ENCODE measurements around the gene CCKAR. TPM values are rescaled to one million over a fixed set of nuclear protein-coding genes. Genes with fewer than 3 reads are reported as not detected.
A peak's percentile ranks its signal among the peaks of the same experiment; 100 is the strongest.

CCKAR gene
- total RNA-seq (not detected), polyA plus RNA-seq (ENCODE audit: insufficient read depth in 1 of 8, insufficient read length in 8 of 8, low replicate concordance in 1 of 8) (under 1 TPM in 2 of 8 donors, not detected in 6; 0.06 to 0.17 TPM)
- long read RNA-seq, donor 1: 0 reads
- long read RNA-seq, donor 2: 0 reads
- long read RNA-seq, donor 3: 0 reads
- long read RNA-seq, donor 4: 0 reads
- long read RNA-seq, donor 5: 0 reads
- long read RNA-seq, donor 6: 0 reads
- long read RNA-seq, donor 7: 0 reads
- long read RNA-seq, donor 8: 0 reads
- long read RNA-seq, donor 9: 0 reads
- long read RNA-seq, donor 10: 0 reads
- long read RNA-seq, donor 11: 0 reads

- no peak within 1 kb of the TSS for H3K27ac ChIP-seq (ENCODE audit: low read length)
- no peak within 1 kb of the TSS for H3K4me3 ChIP-seq (ENCODE audit: low read length)
- no peaks in the 10 kb centered on the region for H3K36me3 ChIP-seq (ENCODE audit: control insufficient read depth, insufficient read depth, low read length)
- peaks cover 7% of the 10 kb centered on the region for H3K4me1 ChIP-seq (ENCODE audit: control insufficient read depth, insufficient read depth, low read length)
- 31% methylated on average over 13 of the region's 24 CpGs for WGBS (ENCODE audit: insufficient coverage)
- no peaks in the 10 kb centered on the region for H3K9me3 ChIP-seq (replicated peaks; ENCODE audit: control insufficient read depth, low read depth, low read length)
- peaks cover 5% of the 10 kb centered on the region for H3K27me3 ChIP-seq (ENCODE audit: control insufficient read depth, insufficient read depth, low read length)
- DNase-seq: peak; percentile 17
Observed at GRCh38 chr4:26490111-26490959, at the start of gene CCKAR. CCKAR (minus strand) TSS chr4:26490484; CDS start chr4:26490267, 217 bp downstream.

GRCh38 chr4:26533685-26534084 lies 43.4 kb upstream of the CCKAR start:
- no peaks in the 10 kb centered on the region for H3K27me3 ChIP-seq (ENCODE audit: control insufficient read depth, insufficient read depth, low read length)
- no peaks in the 10 kb centered on the region for H3K36me3 ChIP-seq (ENCODE audit: control insufficient read depth, insufficient read depth, low read length)
- no peaks in the 10 kb centered on the region for H3K4me1 ChIP-seq (ENCODE audit: control insufficient read depth, insufficient read depth, low read length)
- WGBS (ENCODE audit: insufficient coverage): no CpG with 5 or more reads among the region's 2 CpGs
- H3K27ac ChIP-seq (ENCODE audit: low read length): no peak overlapping the region
- peaks cover 4% of the 10 kb centered on the region for H3K9me3 ChIP-seq (replicated peaks; ENCODE audit: control insufficient read depth, low read depth, low read length)
- no peak overlapping the region for H3K4me3 ChIP-seq (ENCODE audit: low read length)
- no peak for DNase-seq

GRCh38 chr4:26531491-26532116 lies 41.3 kb upstream of the CCKAR start:
- H3K27ac ChIP-seq (ENCODE audit: low read length): no peak overlapping the region
- 88% methylated on average over 1 of the region's 5 CpGs for WGBS (ENCODE audit: insufficient coverage)
- H3K27me3 ChIP-seq (ENCODE audit: control insufficient read depth, insufficient read depth, low read length): no peaks in the 10 kb centered on the region
- no peaks in the 10 kb centered on the region for H3K36me3 ChIP-seq (ENCODE audit: control insufficient read depth, insufficient read depth, low read length)
- no peaks in the 10 kb centered on the region for H3K4me1 ChIP-seq (ENCODE audit: control insufficient read depth, insufficient read depth, low read length)
- H3K4me3 ChIP-seq (ENCODE audit: low read length): no peak overlapping the region
- peaks cover 4% of the 10 kb centered on the region for H3K9me3 ChIP-seq (replicated peaks; ENCODE audit: control insufficient read depth, low read depth, low read length)
- no peak for DNase-seq

GRCh38 chr4:26530099-26530498 lies 39.8 kb upstream of the CCKAR start:
- DNase-seq: no peak
- Histone ChIP-seq H3K4me1 (ENCODE audit: control insufficient read depth, insufficient read depth, low read length) (no peaks in the 10 kb centered on the region), H3K4me3 (ENCODE audit: low read length) (no peak overlapping the region), H3K36me3 (ENCODE audit: control insufficient read depth, insufficient read depth, low read length) (no peaks in the 10 kb centered on the region), H3K27ac (ENCODE audit: low read length) (no peak overlapping the region), H3K9me3 (replicated peaks; ENCODE audit: control insufficient read depth, low read depth, low read length) (peaks cover 4% of the 10 kb centered on the region), H3K27me3 (ENCODE audit: control insufficient read depth, insufficient read depth, low read length) (no peaks in the 10 kb centered on the region)
- no CpG with 5 or more reads among the region's 5 CpGs for WGBS (ENCODE audit: insufficient coverage)

GRCh38 chr4:26529479-26529878 lies 39.2 kb upstream of the CCKAR start:
- DNase-seq: peak; percentile 52
- Histone ChIP-seq H3K9me3 (replicated peaks; ENCODE audit: control insufficient read depth, low read depth, low read length) (peaks cover 4% of the 10 kb centered on the region), H3K27ac (ENCODE audit: low read length) (no peak overlapping the region), H3K4me1 (ENCODE audit: control insufficient read depth, insufficient read depth, low read length) (no peaks in the 10 kb centered on the region), H3K4me3 (ENCODE audit: low read length) (no peak overlapping the region), H3K36me3 (ENCODE audit: control insufficient read depth, insufficient read depth, low read length) (no peaks in the 10 kb centered on the region), H3K27me3 (ENCODE audit: control insufficient read depth, insufficient read depth, low read length) (no peaks in the 10 kb centered on the region)
- 71% methylated on average over 3 of the region's 5 CpGs for WGBS (ENCODE audit: insufficient coverage)

- Histone ChIP-seq H3K27ac (ENCODE audit: low read length) (no peak overlapping the region), H3K4me1 (ENCODE audit: control insufficient read depth, insufficient read depth, low read length) (no peaks in the 10 kb centered on the region), H3K36me3 (ENCODE audit: control insufficient read depth, insufficient read depth, low read length) (no peaks in the 10 kb centered on the region), H3K4me3 (ENCODE audit: low read length) (no peak overlapping the region), H3K27me3 (ENCODE audit: control insufficient read depth, insufficient read depth, low read length) (no peaks in the 10 kb centered on the region), H3K9me3 (replicated peaks; ENCODE audit: control insufficient read depth, low read depth, low read length) (peaks cover 4% of the 10 kb centered on the region)
- DNase-seq: no peak
- WGBS (ENCODE audit: insufficient coverage): 92% methylated on average over 3 of the region's 4 CpGs
Observed at GRCh38 chr4:26525771-26526150, 35.5 kb upstream of the CCKAR start.

GRCh38 chr4:26525136-26525770 lies 35.0 kb upstream of the CCKAR start:
- no peak for DNase-seq
- H3K4me3 ChIP-seq (ENCODE audit: low read length): no peak overlapping the region
- no peaks in the 10 kb centered on the region for H3K27me3 ChIP-seq (ENCODE audit: control insufficient read depth, insufficient read depth, low read length)
- H3K4me1 ChIP-seq (ENCODE audit: control insufficient read depth, insufficient read depth, low read length): no peaks in the 10 kb centered on the region
- H3K36me3 ChIP-seq (ENCODE audit: control insufficient read depth, insufficient read depth, low read length): no peaks in the 10 kb centered on the region
- peaks cover 1% of the 10 kb centered on the region for H3K9me3 ChIP-seq (replicated peaks; ENCODE audit: control insufficient read depth, low read depth, low read length)
- WGBS (ENCODE audit: insufficient coverage): 86% methylated on average over 1 of the region's 3 CpGs
- H3K27ac ChIP-seq (ENCODE audit: low read length): no peak overlapping the region

GRCh38 chr4:26524011-26524410 lies 33.7 kb upstream of the CCKAR start:
- no peak overlapping the region for H3K4me3 ChIP-seq (ENCODE audit: low read length)
- no peak overlapping the region for H3K27ac ChIP-seq (ENCODE audit: low read length)
- H3K36me3 ChIP-seq (ENCODE audit: control insufficient read depth, insufficient read depth, low read length): no peaks in the 10 kb centered on the region
- H3K27me3 ChIP-seq (ENCODE audit: control insufficient read depth, insufficient read depth, low read length): no peaks in the 10 kb centered on the region
- no CpG with 5 or more reads among the region's 1 CpG for WGBS (ENCODE audit: insufficient coverage)
- no peaks in the 10 kb centered on the region for H3K4me1 ChIP-seq (ENCODE audit: control insufficient read depth, insufficient read depth, low read length)
- no peak for DNase-seq
- H3K9me3 ChIP-seq (replicated peaks; ENCODE audit: control insufficient read depth, low read depth, low read length): no peaks in the 10 kb centered on the region

- no peak for DNase-seq
- H3K4me3 ChIP-seq (ENCODE audit: low read length): no peak overlapping the region
- H3K9me3 ChIP-seq (replicated peaks; ENCODE audit: control insufficient read depth, low read depth, low read length): no peaks in the 10 kb centered on the region
- no CpG with 5 or more reads among the region's 3 CpGs for WGBS (ENCODE audit: insufficient coverage)
- H3K4me1 ChIP-seq (ENCODE audit: control insufficient read depth, insufficient read depth, low read length): no peaks in the 10 kb centered on the region
- no peaks in the 10 kb centered on the region for H3K36me3 ChIP-seq (ENCODE audit: control insufficient read depth, insufficient read depth, low read length)
- H3K27me3 ChIP-seq (ENCODE audit: control insufficient read depth, insufficient read depth, low read length): no peaks in the 10 kb centered on the region
- H3K27ac ChIP-seq (ENCODE audit: low read length): no peak overlapping the region
Observed at GRCh38 chr4:26522478-26522877, 32.2 kb upstream of the CCKAR start.
